DMS53 treated with DMSO at 0.1 percent for 48 hours (cell line): ENCODE results near the gene MYO3B.
"Not testable (repeated sequence)": the region's sequence is repeated elsewhere in the genome, so short reads cannot be mapped to it uniquely, and the experiment has no call there.

Experiments
- DNase-seq: peaks from one replicate; lab custom pipeline; 2025; ENCODE audit not compliant: unreplicated experiment; lab: John Stamatoyannopoulos, UW

The MYO3B gene

GRCh38 chr2:170582751-170583463 lies 405.0 kb downstream of the MYO3B start:
- DNase-seq: no peak

- DNase-seq: no peak
Measured at GRCh38 chr2:170585067-170585466, 407.1 kb downstream of the MYO3B start.

- DNase-seq: no peak
Measured at GRCh38 chr2:170586571-170587095, 408.7 kb downstream of the MYO3B start.

GRCh38 chr2:170587117-170587516 lies 409.2 kb downstream of the MYO3B start:
- no peak for DNase-seq

GRCh38 chr2:170587922-170588321 lies 410.0 kb downstream of the MYO3B start:
- no peak for DNase-seq

GRCh38 chr2:170588729-170589128 lies 410.8 kb downstream of the MYO3B start:
- DNase-seq: no peak

GRCh38 chr2:170596576-170596975 lies 418.6 kb downstream of the MYO3B start:
- DNase-seq: no peak

GRCh38 chr2:170598067-170598395 lies 420.1 kb downstream of the MYO3B start:
- DNase-seq: no peak

GRCh38 chr2:170601489-170601888 lies 423.5 kb downstream of the MYO3B start:
- DNase-seq: no peak

GRCh38 chr2:170605862-170606261 lies 427.9 kb downstream of the MYO3B start:
- no peak for DNase-seq

- no peak for DNase-seq
Measured at GRCh38 chr2:170607171-170607570, 429.2 kb downstream of the MYO3B start.

GRCh38 chr2:170610615-170611014 lies 432.7 kb downstream of the MYO3B start:
- no peak for DNase-seq

- not testable (repeated sequence) for DNase-seq
Measured at GRCh38 chr2:170618948-170619347, 441.0 kb downstream of the MYO3B start.

GRCh38 chr2:170635094-170635493 lies 457.1 kb downstream of the MYO3B start:
- DNase-seq: not testable (repeated sequence)

GRCh38 chr2:170639635-170640034 lies 461.7 kb downstream of the MYO3B start:
- no peak for DNase-seq

- no peak for DNase-seq
Measured at GRCh38 chr2:170641961-170642360, 464.0 kb downstream of the MYO3B start.

- no peak for DNase-seq
Measured at GRCh38 chr2:170643346-170643745, 465.4 kb downstream of the MYO3B start.

- no peak for DNase-seq
Measured at GRCh38 chr2:170647741-170648436, 469.9 kb downstream of the MYO3B start.

- no peak for DNase-seq
Measured at GRCh38 chr2:170651624-170652325, 473.8 kb downstream of the MYO3B start.

GRCh38 chr2:170652637-170653417 lies 474.9 kb downstream of the MYO3B start:
- no peak for DNase-seq

GRCh38 chr2:170656669-170657068 lies 478.7 kb downstream of the MYO3B start:
- no peak for DNase-seq
